ACC112 (cell line): Measurements from ENCODE around the gene CLCN7.

Source experiments
- H2AFZ ChIP-seq: fragments of 200-600 bp; sonication (generic); one replicate; pipeline ENCODE4 v1.6.0; 2017; ENCODE audit warnings: antibody characterized with exemption, low read length; ENCODE audit not compliant: unreplicated experiment
- H3K27ac ChIP-seq: fragments of 200-600 bp; sonication (generic); 2 replicates; pipeline ENCODE4 v1.5.1; 2014; ENCODE audit warnings: low read depth, mild to moderate bottlenecking, antibody characterized with exemption, low read length, moderate library complexity
- H3K27me3 ChIP-seq: fragments of 200-600 bp; sonication (generic); 2 replicates; pipeline ENCODE4 v1.6.1; 2014; ENCODE audit warnings: mild to moderate bottlenecking, antibody characterized with exemption, low read length, moderate library complexity, mixed read lengths; ENCODE audit not compliant: insufficient read depth
- H3K36me3 ChIP-seq: fragments of 200-600 bp; sonication (generic); 2 replicates; pipeline ENCODE4 v1.6.1; 2016; ENCODE audit warnings: mild to moderate bottlenecking, antibody characterized with exemption, low read length, moderate library complexity, mixed read lengths; ENCODE audit not compliant: insufficient read depth
- H3K4me1 ChIP-seq: fragments of 200-600 bp; sonication (generic); one replicate; pipeline ENCODE4 v1.6.1; 2016; ENCODE audit warnings: low read length, mixed read lengths; ENCODE audit not compliant: insufficient read depth, unreplicated experiment, control insufficient read depth
- H3K4me3 ChIP-seq: fragments of 200-600 bp; sonication (generic); 2 replicates; pipeline ENCODE4 v1.5.1; 2014; ENCODE audit warnings: mild to moderate bottlenecking, low read depth, low read length
- H3K79me2 ChIP-seq: fragments of 200-600 bp; sonication (generic); one replicate; pipeline ENCODE4 v1.6.0; 2016; ENCODE audit warnings: low read length; ENCODE audit not compliant: control insufficient read depth, unreplicated experiment, insufficient read depth

CLCN7 gene

DNA sequence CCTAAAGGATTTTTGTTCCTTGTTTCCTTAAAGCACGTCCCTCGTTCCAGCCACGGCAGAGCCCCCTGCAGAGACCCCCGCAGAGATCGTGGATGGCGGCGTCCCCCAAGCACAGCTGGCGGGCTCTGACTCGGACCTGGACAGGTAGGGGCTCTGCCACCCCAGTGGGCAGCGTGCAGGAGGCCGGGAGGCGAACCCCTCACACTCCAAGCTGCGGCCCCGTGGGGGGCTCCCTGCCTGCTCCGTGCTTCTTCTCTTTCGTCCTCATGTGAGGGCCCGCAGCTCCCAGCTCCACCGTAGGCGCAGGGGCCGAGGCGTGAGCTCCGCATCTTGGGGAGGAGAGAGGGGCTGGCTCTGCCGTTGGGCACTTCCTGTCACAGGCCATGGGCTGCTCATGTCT lies 26.8 kb upstream of the CLCN7 start:
- H3K27me3 ChIP-seq, result no peaks in the 10 kb centered on the region
- no peak overlapping the region for H3K4me3 ChIP-seq
- no peaks in the 10 kb centered on the region for H3K4me1 ChIP-seq
- no peak overlapping the region for H2AFZ ChIP-seq
- H3K36me3 ChIP-seq, result peaks cover 6% of the 10 kb centered on the region; the same call in 1 of the 2 replicates
- H3K27ac ChIP-seq, result no peak overlapping the region
- no peaks in the 10 kb centered on the region for H3K79me2 ChIP-seq

DNA sequence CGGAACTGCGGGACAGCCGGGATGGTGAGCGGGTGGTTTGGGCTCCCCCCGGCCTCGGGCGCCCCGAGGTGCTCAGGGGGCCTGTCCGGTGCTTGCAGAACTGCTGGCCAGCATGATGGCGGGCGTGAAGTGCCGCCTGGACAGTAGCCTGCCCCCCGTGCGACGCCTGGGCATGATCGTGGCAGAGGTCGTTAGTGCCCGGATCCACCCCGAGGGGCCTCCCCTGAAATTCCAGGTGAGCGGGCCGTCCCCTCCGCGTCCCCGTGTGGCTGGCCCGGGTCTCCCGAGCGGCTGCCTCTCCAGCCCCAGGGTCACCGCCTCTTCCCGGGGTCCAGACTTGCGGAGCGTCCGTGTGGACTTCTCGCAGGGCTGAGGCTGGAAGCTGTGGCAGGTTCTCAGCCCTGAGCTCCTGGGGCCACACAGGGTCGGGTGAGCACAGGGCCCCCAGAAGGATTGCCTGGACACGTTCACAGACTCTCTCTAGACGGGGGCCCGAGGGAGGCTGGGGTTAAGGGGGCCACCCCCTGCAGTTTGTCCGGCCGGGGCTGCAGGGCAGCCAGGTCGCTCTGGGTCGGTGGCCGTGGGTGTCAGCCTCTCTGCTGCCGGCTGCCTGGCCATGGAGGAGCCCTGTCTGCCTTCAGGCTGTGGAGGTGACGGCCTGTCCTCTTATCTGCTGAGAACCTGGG lies 25.8 kb upstream of the CLCN7 start:
- no peaks in the 10 kb centered on the region for H3K27me3 ChIP-seq
- peaks cover 6% of the 10 kb centered on the region; the same call in 1 of the 2 replicates for H3K36me3 ChIP-seq
- H2AFZ ChIP-seq, result no peak overlapping the region
- H3K4me1 ChIP-seq, result no peaks in the 10 kb centered on the region
- H3K79me2 ChIP-seq, result peaks cover 2% of the 10 kb centered on the region
- H3K27ac ChIP-seq, result no peak overlapping the region
- no peak overlapping the region for H3K4me3 ChIP-seq

DNA sequence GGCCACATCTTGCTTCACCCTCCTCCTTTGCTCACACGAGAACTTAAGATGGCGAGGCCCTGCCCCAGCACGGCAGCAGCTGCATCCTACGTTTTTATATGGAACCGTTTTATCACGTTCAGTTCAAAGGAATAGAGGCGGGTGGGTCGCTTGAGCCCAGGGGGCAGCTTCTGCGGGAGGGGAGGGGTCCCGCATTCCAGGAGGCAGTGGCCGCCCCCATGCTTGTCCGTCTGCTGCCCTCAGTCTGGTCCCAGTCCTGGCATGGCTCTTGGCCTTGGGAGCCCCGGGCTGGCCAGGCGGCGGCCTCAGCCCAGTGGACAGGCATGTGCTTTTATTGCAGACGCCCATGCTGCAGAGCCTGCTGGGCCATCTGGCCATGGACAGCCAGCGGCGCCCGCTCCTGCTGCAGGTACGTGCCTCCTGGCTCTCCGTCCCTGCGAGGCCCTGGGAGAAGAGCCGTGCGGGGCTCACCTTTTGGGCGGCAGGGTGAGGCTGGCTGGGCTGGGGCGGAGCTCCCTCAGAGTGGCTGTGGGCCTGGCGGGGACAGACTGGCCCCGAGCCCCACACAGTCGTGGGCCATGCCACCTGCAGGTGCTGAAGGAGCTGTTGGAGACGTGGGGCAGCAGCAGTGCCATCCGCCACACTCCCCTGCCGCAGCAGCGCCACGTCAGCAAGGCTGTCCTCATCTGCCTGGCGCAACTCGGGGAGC lies 25.1 kb upstream of the CLCN7 start:
- H3K27me3 ChIP-seq, result no peaks in the 10 kb centered on the region
- peaks cover 9% of the 10 kb centered on the region for H3K79me2 ChIP-seq
- H3K27ac ChIP-seq, result no peak overlapping the region
- peaks cover 2% of the 10 kb centered on the region for H3K4me1 ChIP-seq
- no peak overlapping the region for H3K4me3 ChIP-seq
- H2AFZ ChIP-seq, result no peak overlapping the region
- peaks cover 6% of the 10 kb centered on the region; the same call in 1 of the 2 replicates for H3K36me3 ChIP-seq

DNA sequence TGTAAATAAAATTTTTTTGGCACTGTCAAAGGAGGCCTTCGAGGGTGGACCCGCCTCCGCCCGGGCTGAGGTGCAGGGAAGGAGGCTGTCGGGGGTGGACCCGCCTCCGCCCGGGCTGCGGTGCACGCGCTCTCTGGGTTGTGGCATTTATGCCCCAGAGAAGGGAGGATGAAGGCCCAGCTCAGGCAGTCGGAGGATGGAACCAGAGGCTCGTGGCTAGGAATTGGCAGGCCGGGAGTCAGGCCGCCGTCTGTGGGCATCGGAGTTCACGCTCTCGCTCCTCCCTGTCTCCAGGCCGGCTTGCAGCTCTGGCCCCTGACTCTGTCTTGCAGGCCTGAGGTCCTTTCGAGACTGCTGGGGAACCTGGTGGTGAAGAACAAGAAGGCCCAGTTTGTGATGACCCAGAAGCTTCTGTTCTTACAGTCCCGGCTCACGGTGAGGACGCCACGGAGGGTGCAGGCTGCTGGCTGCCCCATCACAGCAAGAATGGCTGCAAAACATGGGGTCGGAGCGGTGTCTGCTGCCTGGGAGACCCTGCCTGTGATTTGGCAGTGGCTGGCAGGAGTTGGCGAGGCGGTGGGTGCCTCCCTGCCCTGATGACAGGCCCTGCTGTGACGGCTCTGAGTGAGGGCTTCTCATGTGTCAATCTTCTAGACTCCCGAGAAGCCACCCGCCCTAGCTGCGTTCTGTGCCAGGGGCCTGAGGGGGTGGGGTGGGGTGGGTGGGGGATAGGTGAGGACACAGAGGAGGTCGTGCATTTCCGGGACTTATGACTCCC lies 24.3 kb upstream of the CLCN7 start:
- Histone ChIP-seq H3K27ac (no peak overlapping the region), H3K4me1 (peaks cover 7% of the 10 kb centered on the region), H3K4me3 (no peak overlapping the region), H3K36me3 (peaks cover 6% of the 10 kb centered on the region; the same call in 1 of the 2 replicates), H3K27me3 (no peaks in the 10 kb centered on the region), H3K79me2 (peaks cover 16% of the 10 kb centered on the region), H2AFZ (no peak overlapping the region)

DNA sequence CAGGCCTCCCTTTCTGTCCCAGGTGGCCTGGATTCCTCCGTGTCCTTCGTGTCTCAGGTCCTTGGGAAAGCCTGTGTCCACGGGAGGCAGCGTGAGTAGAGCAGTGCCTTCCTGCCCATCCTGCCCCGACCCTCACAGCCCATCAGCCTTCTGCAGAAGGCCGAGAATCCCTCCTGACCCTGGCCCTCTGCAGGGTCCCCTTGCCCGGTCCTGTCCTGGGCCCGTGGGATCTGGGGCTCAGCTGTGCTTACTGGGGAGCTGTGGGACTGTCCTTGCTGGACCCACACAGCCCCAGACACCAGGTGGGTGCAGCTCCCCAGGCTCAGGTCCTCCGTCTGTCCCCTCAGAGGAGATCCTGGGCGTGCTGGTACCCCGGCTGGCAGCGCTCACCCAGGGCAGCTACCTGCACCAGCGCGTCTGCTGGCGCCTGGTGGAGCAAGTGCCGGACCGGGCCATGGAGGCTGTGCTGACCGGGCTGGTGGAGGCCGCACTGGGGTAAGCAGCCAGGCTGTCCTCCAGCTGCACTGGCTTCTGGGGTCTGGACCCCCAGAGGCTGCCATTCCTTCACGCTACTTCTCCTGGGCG lies 22.3 kb upstream of the CLCN7 start:
- peaks cover 10% of the 10 kb centered on the region for H3K4me1 ChIP-seq
- H3K36me3 ChIP-seq, result no peaks in the 10 kb centered on the region; the same call in 1 of the 2 replicates
- H3K27me3 ChIP-seq, result no peaks in the 10 kb centered on the region

DNA sequence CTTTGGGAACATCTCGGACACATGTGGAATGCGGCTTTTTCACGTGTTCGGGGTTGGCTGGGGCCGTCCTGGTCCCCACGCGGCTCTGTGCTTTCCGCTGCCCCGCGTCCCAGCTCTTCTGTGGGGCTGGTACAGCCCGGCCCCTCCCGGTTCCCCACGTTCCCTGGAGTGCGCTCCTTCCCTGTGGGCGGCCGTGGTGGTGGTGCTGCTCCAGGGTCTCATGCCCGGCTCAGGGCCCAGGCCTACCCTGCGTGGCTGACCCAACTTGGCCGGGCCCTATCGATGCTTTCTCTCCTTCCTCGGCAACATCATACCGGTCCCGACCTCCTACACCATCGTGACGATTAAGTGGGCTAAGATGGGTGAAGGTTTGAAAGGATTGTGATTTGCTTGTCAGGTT lies 21.6 kb upstream of the CLCN7 start:
- H3K4me3 ChIP-seq, result no peak overlapping the region
- no peaks in the 10 kb centered on the region; the same call in 1 of the 2 replicates for H3K36me3 ChIP-seq
- no peak overlapping the region for H2AFZ ChIP-seq
- no peaks in the 10 kb centered on the region for H3K27me3 ChIP-seq
- peaks cover 10% of the 10 kb centered on the region for H3K4me1 ChIP-seq
- no peak overlapping the region for H3K27ac ChIP-seq
- H3K79me2 ChIP-seq, result peaks cover 21% of the 10 kb centered on the region

More for the DNA sequence above, 22.3 kb upstream of the CLCN7 start:
- Histone ChIP-seq H3K27ac (no peak overlapping the region), H3K4me3 (no peak overlapping the region), H3K79me2 (peaks cover 21% of the 10 kb centered on the region), H2AFZ (no peak overlapping the region)

DNA sequence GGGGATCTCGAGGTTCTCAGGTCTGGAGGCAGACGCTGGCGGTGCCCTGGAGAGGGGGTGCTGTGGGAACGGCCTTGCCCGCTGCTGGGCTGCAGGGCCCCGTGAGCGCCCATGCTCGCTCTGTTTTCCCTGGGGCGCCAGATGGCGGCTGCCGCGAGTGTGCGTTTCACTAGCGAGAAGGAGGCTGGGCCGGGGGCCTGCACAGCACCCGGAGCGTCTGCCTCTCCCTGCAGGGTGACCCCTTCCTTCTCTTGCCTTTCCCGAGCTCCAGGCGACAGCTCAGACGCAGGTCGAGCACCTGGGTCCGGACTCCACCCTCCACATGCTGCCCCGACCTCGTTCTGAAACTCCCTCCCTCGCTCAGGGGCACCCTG lies 21.0 kb upstream of the CLCN7 start:
- Histone ChIP-seq H2AFZ (no peak overlapping the region), H3K79me2 (peaks cover 21% of the 10 kb centered on the region), H3K27ac (no peak overlapping the region), H3K36me3 (no peaks in the 10 kb centered on the region; the same call in 1 of the 2 replicates), H3K4me1 (peaks cover 10% of the 10 kb centered on the region), H3K27me3 (no peaks in the 10 kb centered on the region), H3K4me3 (no peak overlapping the region)

DNA sequence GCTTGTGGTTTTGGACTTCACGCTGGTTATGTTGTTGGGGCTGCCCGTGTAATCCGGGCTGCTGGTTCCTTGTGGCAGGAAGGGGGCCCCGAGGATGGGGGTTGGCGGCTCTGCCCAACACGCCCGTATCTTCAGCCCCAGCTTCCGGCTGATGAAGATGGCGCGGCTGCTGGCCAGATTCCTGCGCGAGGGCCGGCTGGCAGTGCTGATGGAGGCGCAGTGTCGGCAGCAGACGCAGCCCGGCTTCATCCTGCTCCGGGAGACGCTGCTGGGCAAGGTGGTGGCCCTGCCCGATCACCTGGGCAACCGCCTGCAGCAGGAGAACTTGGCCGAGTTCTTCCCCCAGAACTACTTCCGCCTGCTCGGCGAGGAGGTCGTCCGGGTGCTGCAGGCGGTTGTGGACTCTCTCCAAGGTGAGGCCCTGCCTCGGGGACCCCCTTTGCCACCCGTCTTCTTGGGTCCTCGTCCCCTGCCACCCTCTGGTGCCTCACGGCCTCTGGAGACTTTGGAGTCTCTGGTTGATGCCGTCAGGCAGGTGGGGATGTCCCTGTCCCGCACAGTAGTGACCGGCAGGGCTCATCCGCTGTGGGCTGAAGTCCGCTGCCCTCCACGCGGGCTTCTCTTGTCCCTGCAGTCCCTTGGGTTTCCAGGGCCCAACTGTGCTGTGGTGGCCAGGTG lies 20.5 kb upstream of the CLCN7 start:
- H3K27ac ChIP-seq, result no peak overlapping the region
- H3K4me3 ChIP-seq, result peak overlapping the region; percentile 100; the same call in 1 of the 2 replicates
- H3K36me3 ChIP-seq, result no peaks in the 10 kb centered on the region; the same call in 1 of the 2 replicates
- no peaks in the 10 kb centered on the region for H3K27me3 ChIP-seq
- H3K4me1 ChIP-seq, result peaks cover 10% of the 10 kb centered on the region
- no peak overlapping the region for H2AFZ ChIP-seq
- H3K79me2 ChIP-seq, result peaks cover 21% of the 10 kb centered on the region

DNA sequence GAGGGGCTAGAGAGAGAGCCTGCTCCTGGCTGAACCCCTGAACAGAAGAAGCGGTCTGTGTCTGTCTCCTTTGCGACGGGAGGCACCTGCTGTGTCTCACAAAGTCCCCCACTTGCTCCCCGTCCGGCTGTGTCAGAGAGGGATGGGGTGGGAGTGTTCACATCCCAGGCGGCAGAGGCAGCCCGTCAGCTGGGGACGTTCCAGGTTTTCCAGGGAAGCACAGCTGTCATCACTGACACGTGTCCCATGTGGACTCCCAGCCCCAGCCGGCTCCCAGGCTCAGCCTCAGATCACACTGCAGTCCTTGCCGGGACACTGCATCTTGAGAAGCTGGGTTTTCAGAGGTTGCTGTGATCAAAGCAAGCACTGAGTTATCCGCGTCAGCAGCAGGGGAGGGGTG lies 19.9 kb upstream of the CLCN7 start:
- H3K27me3 ChIP-seq, result no peaks in the 10 kb centered on the region
- H3K79me2 ChIP-seq, result peaks cover 21% of the 10 kb centered on the region
- peaks cover 10% of the 10 kb centered on the region for H3K4me1 ChIP-seq
- peak overlapping the region; percentile 100 for H3K4me3 ChIP-seq
- no peaks in the 10 kb centered on the region; the same call in 1 of the 2 replicates for H3K36me3 ChIP-seq
- no peak overlapping the region for H3K27ac ChIP-seq
- H2AFZ ChIP-seq, result no peak overlapping the region

DNA sequence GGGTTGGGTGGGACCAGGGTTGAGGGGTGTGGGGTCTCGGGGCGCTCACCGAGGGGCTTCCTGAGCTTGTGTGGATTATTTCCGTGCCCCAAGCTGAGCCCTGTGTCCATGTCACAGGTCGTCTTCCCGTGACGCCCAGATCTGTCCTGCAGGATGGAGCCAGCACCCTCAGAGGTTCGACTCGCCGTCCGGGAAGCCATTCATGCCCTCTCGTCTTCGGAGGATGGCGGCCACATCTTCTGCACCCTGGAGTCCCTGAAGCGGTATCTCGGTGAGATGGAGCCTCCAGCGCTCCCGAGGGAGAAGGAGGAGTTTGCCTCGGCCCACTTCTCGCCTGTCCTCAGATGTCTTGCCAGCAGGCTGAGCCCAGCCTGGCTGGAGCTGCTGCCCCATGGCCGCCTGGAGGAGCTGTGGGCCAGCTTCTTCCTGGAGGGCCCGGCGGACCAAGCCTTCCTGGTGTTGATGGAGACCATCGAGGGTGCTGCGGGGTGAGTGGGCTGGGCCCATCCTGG lies 19.4 kb upstream of the CLCN7 start:
- Histone ChIP-seq H3K4me3 (peak overlapping the region; percentile 100), H3K27ac (peak overlapping the region; percentile 86; the same call in 1 of the 2 replicates), H3K79me2 (peaks cover 21% of the 10 kb centered on the region), H3K27me3 (no peaks in the 10 kb centered on the region), H3K36me3 (no peaks in the 10 kb centered on the region; the same call in 1 of the 2 replicates), H3K4me1 (peaks cover 10% of the 10 kb centered on the region), H2AFZ (peak overlapping the region; percentile 75)
